ENCODE measurements around the gene HOXA7. TPM values are rescaled to one million over a fixed set of nuclear protein-coding genes. Genes with fewer than 3 reads are reported as not detected.

Gene HOXA7
- total RNA-seq (10 to 100 TPM in 8 of 9 donors, 1 to 10 TPM in 1; 7.9 to 39.1 (median 23.4) TPM), polyA plus RNA-seq (10 to 100 TPM in 2 of 3 donors, 1 to 10 TPM in 1; 9.7 to 25.3 (median 12.4) TPM)
- long read RNA-seq, donor 1, transcript HOXA7-201 (2 exons, 2,018 nt) = major isoform, 14 of 14 reads
- long read RNA-seq, donor 1, partial matches to known transcripts = 0 of 14 reads
- long read RNA-seq, donor 1, other reads (novel, unspliced or antisense) = 0 of 14 reads
- long read RNA-seq, donor 2, transcript HOXA7-201 (2 exons, 2,018 nt) = major isoform, 21 of 21 reads
- long read RNA-seq, donor 2, partial matches to known transcripts = 0 of 21 reads
- long read RNA-seq, donor 2, other reads (novel, unspliced or antisense) = 0 of 21 reads
- long read RNA-seq, donor 3, transcript HOXA7-201 (2 exons, 2,018 nt) = major isoform, 6 of 7 reads
- long read RNA-seq, donor 3, partial matches to known transcripts = 0 of 7 reads
- long read RNA-seq, donor 3, other reads (novel, unspliced or antisense) = 0 of 7 reads
- long read RNA-seq, donor 4, transcript HOXA7-201 (2 exons, 2,018 nt) = major isoform, 27 of 28 reads
- long read RNA-seq, donor 4, partial matches to known transcripts = 0 of 28 reads
- long read RNA-seq, donor 4, other reads (novel, unspliced or antisense) = 1 of 28 reads
- long read RNA-seq, donor 5, transcript HOXA7-201 (2 exons, 2,018 nt) = major isoform, 21 of 25 reads
- long read RNA-seq, donor 5, partial matches to known transcripts = 1 of 25 reads
- long read RNA-seq, donor 5, other reads (novel, unspliced or antisense) = 3 of 25 reads
- long read RNA-seq, donor 6, transcript HOXA7-201 (2 exons, 2,018 nt) = major isoform, 9 of 10 reads
- long read RNA-seq, donor 6, partial matches to known transcripts = 0 of 10 reads
- long read RNA-seq, donor 6, other reads (novel, unspliced or antisense) = 0 of 10 reads
- long read RNA-seq, donor 7, transcript HOXA7-201 (2 exons, 2,018 nt) = major isoform, 12 of 13 reads
- long read RNA-seq, donor 7, partial matches to known transcripts = 0 of 13 reads
- long read RNA-seq, donor 7, other reads (novel, unspliced or antisense) = 0 of 13 reads
- long read RNA-seq, donor 8, transcript HOXA7-201 (2 exons, 2,018 nt) = major isoform, 19 of 20 reads
- long read RNA-seq, donor 8, partial matches to known transcripts = 0 of 20 reads
- long read RNA-seq, donor 8, other reads (novel, unspliced or antisense) = 0 of 20 reads
- long read RNA-seq, donor 9, transcript HOXA7-201 (2 exons, 2,018 nt) = major isoform, 10 of 10 reads
- long read RNA-seq, donor 9, partial matches to known transcripts = 0 of 10 reads
- long read RNA-seq, donor 9, other reads (novel, unspliced or antisense) = 0 of 10 reads
- long read RNA-seq, donor 10, transcript HOXA7-201 (2 exons, 2,018 nt) = major isoform, 6 of 6 reads
- long read RNA-seq, donor 10, partial matches to known transcripts = 0 of 6 reads
- long read RNA-seq, donor 10, other reads (novel, unspliced or antisense) = 0 of 6 reads

GRCh38 chr7:27156508-27156898, at the start of gene HOXA7:
Gene HOXA7 (minus strand): TSS chr7:27156675. CDS start chr7:27156545, 130 bp downstream.
- Histone ChIP-seq H3K27me3 (no peaks in the 10 kb centered on the region), H3K27ac (peak within 1 kb of the TSS; percentile 28 to 92 (median 73)), H3K9me3 (replicated peaks in 1 of 3) (no peaks in the 10 kb centered on the region), H3K4me3 (peak within 1 kb of the TSS in 2 of 4 donors; percentile 33 to 57), H3K36me3 (replicated peaks in 1 of 2) (no peaks in the 10 kb centered on the region), H3K4me1 (replicated peaks in 1 of 2) (peaks cover 12 to 27% of the 10 kb centered on the region in 2 donors)
- 0 to 3% (median 1%) methylated on average over 22 to 33 of the region's 33 CpGs for WGBS, 4 donors
- peak in 1 of 2 donors; percentile 35 for TF ChIP-seq POLR2A (IDR thresholded peaks at IDR 0.05)
- no peak for TF ChIP-seq CTCF (IDR thresholded peaks at IDR 0.05)
- peak; percentile 83 to 92 (median 88) for DNase-seq
- intact Hi-C loops (cut with DNase I) = no loop called here

GRCh38 chr7:27205325-27206280, 49.1 kb upstream of the HOXA7 start:
- Histone ChIP-seq H3K4me1 (replicated peaks in 1 of 2) (peaks cover 0 to 10% of the 10 kb centered on the region in 2 donors), H3K27ac (no peak overlapping the region), H3K36me3 (replicated peaks in 1 of 2) (no peaks in the 10 kb centered on the region), H3K27me3 (peaks cover 82% of the 10 kb centered on the region), H3K9me3 (replicated peaks in 1 of 3) (no peaks in the 10 kb centered on the region), H3K4me3 (no peak overlapping the region)
- TF ChIP-seq POLR2A (IDR thresholded peaks at IDR 0.05) = no peak
- TF ChIP-seq CTCF (IDR thresholded peaks at IDR 0.05) = no peak
- intact Hi-C loops (cut with DNase I) = loop anchor here (10.0 kb wide), 2 partner anchors 369 to 809 kb away; no protein-coding TSS in a partner anchor
- 12 to 15% (median 14%) methylated on average over 40 to 52 of the region's 52 CpGs for WGBS, 4 donors
- DNase-seq = no peak

GRCh38 chr7:27204851-27205322, 48.4 kb upstream of the HOXA7 start:
- TF ChIP-seq CTCF (IDR thresholded peaks at IDR 0.05) (no peak), POLR2A (IDR thresholded peaks at IDR 0.05) (no peak)
- H3K36me3 ChIP-seq (replicated peaks in 1 of 2) = no peaks in the 10 kb centered on the region
- intact Hi-C loops (cut with DNase I) = loop anchor here (10.0 kb wide), 2 partner anchors 370 to 810 kb away; no protein-coding TSS in a partner anchor
- H3K4me1 ChIP-seq (replicated peaks in 1 of 2) = peaks cover 0 to 14% of the 10 kb centered on the region in 2 donors
- H3K4me3 ChIP-seq = no peak overlapping the region
- DNase-seq = no peak
- peaks cover 85% of the 10 kb centered on the region for H3K27me3 ChIP-seq
- no peak overlapping the region for H3K27ac ChIP-seq
- 7 to 11% (median 9%) methylated on average over 12 to 41 of the region's 41 CpGs for WGBS, 4 donors
- no peaks in the 10 kb centered on the region for H3K9me3 ChIP-seq (replicated peaks in 1 of 3)
